ENCODE results near the gene MS4A14.
"Not testable (repeated sequence)": the region's sequence is repeated elsewhere in the genome, so short reads cannot be mapped to it uniquely, and the experiment has no call there.

The MS4A14 gene

DNA sequence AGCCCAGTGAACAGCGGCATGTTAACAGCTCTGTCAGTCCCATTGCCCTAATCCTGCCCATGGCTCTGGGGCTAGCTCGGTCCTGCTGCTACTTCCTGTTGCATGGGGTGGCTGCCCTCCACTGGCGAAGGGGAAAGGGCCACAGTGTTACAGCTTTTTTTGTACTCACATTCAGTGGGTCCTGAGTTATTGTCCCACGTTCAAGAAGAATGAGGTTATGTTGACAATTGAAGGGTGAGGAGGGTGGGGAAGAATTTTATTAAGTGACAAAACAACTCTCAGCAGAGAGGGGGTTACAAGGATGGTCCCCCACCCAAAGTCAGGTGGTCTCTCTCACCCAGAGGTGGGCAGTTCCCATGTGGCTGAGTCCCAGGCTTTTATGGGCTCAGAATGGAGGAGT lies 35.6 kb upstream of the MS4A14 start:
- in situ Hi-C loops (cut with HindIII; ENCODE audit: low pct_ligation_motif_present, low sequenced_read_pairs), result no loop called here
- Histone ChIP-seq H3K4me3 (ENCODE audit: low read depth, low read length) (no peak overlapping the region), H3K36me3 (replicated peaks) (no peaks in the 10 kb centered on the region), H3K27me3 (replicated peaks) (no peaks in the 10 kb centered on the region), H3K27ac (no peak overlapping the region)
- no peak for DNase-seq
- TF ChIP-seq CTCF (IDR thresholded peaks at IDR 0.05; ENCODE audit: low read depth, low read length, missing control alignments), result no peak

DNA sequence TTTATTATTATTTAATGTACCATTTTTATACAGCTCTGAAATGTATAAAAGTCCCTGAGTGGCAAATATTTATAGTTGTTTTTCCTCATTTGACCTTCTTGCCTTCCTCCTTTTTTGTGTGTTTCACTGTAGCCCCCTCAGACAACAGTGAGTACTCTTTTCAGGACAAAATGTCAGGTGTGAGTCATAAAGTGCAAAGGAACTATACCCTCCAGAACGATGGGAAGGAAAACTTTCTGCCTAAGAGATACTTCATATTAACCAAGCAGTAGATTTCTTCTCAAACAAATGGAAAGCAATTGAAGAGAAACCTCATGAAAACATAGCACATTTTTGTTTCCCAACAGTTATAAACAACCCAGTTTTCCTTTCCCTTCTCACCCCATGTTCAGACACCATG lies 34.0 kb upstream of the MS4A14 start:
- Histone ChIP-seq H3K36me3 (replicated peaks) (no peaks in the 10 kb centered on the region), H3K27ac (no peak overlapping the region), H3K27me3 (replicated peaks) (no peaks in the 10 kb centered on the region), H3K4me3 (ENCODE audit: low read depth, low read length) (no peak overlapping the region)
- in situ Hi-C loops (cut with HindIII; ENCODE audit: low pct_ligation_motif_present, low sequenced_read_pairs), result no loop called here
- DNase-seq, result no peak
- no peak for TF ChIP-seq CTCF (IDR thresholded peaks at IDR 0.05; ENCODE audit: low read depth, low read length, missing control alignments)

DNA sequence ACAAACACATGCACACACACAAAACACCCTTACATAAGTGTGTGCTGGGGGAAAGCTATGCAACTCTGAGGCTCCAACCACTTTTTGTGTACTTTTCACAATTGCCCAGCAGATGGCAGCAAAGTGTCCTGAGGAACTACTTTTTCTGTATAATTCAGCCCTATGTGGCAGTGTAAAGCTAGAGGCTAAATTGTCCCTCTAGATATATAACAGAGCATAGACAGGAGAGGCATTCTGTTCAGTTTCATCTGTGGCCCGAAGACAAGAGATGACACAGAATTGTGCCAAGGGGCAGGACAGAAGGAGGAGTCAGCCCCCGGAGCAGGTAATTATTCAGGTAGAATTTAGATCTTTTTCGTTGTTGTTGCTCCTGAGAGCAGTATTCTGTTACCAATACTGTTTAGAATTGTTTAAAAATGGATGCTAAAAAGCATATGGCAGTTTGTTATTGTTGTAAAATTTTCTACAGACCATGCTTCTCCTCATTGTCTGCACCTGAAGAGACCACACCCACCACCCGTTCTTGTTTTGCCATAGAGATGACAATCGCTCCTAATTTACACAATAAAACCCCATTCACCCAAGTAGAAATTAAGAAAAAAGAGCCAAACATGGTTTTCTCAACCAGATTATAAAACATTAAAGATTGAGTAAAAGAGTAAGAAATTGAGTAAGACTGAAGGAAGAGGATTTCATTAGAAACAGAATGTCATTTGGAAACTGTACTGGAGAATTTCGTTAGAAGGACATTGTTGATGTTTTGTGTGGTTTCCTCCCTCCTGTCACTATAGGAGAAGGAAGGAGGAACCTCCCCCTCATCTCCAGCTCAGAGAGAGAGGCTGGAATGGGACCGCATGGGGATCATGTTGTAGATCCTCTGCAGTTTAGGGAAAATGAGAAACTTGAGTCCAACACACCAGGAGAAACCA lies 32.5 kb upstream of the MS4A14 start:
- no peaks in the 10 kb centered on the region for H3K27me3 ChIP-seq (replicated peaks)
- H3K36me3 ChIP-seq (replicated peaks), result no peaks in the 10 kb centered on the region
- DNase-seq, result peak; percentile 59
- no peak overlapping the region for H3K4me3 ChIP-seq (ENCODE audit: low read depth, low read length)
- H3K27ac ChIP-seq, result no peak overlapping the region
- in situ Hi-C loops (cut with HindIII; ENCODE audit: low pct_ligation_motif_present, low sequenced_read_pairs), result no loop called here
- TF ChIP-seq CTCF (IDR thresholded peaks at IDR 0.05; ENCODE audit: low read depth, low read length, missing control alignments), result peak; percentile 72

GRCh38 chr11:60366262-60366904 lies 29.9 kb upstream of the MS4A14 start:
- in situ Hi-C loops (cut with HindIII; ENCODE audit: low pct_ligation_motif_present, low sequenced_read_pairs); H3K27ac ChIP-seq; DNase-seq; H3K27me3 ChIP-seq (replicated peaks); H3K36me3 ChIP-seq (replicated peaks); H3K4me3 ChIP-seq (ENCODE audit: low read depth, low read length): not testable (repeated sequence)

DNA sequence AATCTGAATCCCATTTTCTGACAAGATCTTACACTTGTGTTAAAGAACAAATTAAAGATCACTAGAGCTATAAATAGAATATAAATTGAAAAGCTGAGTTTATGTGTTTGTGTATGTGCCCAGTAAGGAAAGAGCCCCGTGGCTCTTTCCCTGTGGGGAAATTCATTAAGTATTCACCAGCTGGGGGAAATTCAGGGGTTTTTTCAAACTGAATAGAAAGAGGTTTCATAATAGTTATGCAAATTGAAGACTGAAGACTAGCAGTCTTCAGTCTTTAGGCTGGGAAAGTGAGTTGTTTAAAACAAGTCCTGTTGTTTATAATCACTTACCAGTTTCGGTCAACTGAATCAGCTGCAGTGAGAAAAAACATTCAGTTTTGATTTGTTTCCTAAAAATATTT lies 29.2 kb upstream of the MS4A14 start:
- Histone ChIP-seq H3K36me3 (replicated peaks) (no peaks in the 10 kb centered on the region), H3K27me3 (replicated peaks) (no peaks in the 10 kb centered on the region), H3K27ac (no peak overlapping the region), H3K4me3 (ENCODE audit: low read depth, low read length) (no peak overlapping the region)
- in situ Hi-C loops (cut with HindIII; ENCODE audit: low pct_ligation_motif_present, low sequenced_read_pairs), result no loop called here
- no peak for TF ChIP-seq CTCF (IDR thresholded peaks at IDR 0.05; ENCODE audit: low read depth, low read length, missing control alignments)
- no peak for DNase-seq

- in situ Hi-C loops (cut with HindIII; ENCODE audit: low pct_ligation_motif_present, low sequenced_read_pairs), result no loop called here
- Histone ChIP-seq H3K27me3 (replicated peaks) (no peaks in the 10 kb centered on the region), H3K27ac (no peak overlapping the region), H3K36me3 (replicated peaks) (no peaks in the 10 kb centered on the region), H3K4me3 (ENCODE audit: low read depth, low read length) (no peak overlapping the region)
- no peak for TF ChIP-seq CTCF (IDR thresholded peaks at IDR 0.05; ENCODE audit: low read depth, low read length, missing control alignments)
- no peak for DNase-seq
These were observed 28.4 kb upstream of the MS4A14 start for GRCh38 chr11:60367896-60368295.
